NAMALWA (cell line): ENCODE results near the gene KLK13.

ENCODE experiments used
- DNase-seq: peaks from one replicate; pipeline ENCODE4 v3.0.0-alpha.2; 2015; ENCODE audit warnings: low spot score

Gene KLK13

GRCh38 chr19:51064534-51065220, at the start of gene KLK13:
TSS of gene KLK13 (minus strand) at chr19:51065092. CDS start at chr19:51065067, 25 bp downstream.
- DNase-seq, result no peak

- no peak for DNase-seq
These were observed 49.3 kb upstream of the KLK13 start for GRCh38 chr19:51114087-51114729.

- peak; percentile 25 for DNase-seq
These were observed 46.7 kb upstream of the KLK13 start for GRCh38 chr19:51111606-51112005.

- DNase-seq, result no peak
These were observed 45.7 kb upstream of the KLK13 start for GRCh38 chr19:51110666-51110971.

GRCh38 chr19:51108805-51109146, 43.9 kb upstream of the KLK13 start:
- DNase-seq, result no peak

GRCh38 chr19:51108066-51108804, 43.3 kb upstream of the KLK13 start, which contains the start of gene CTU1:
TSS of gene CTU1 (minus strand) at chr19:51108409. CDS start at chr19:51104569, 3,840 bp downstream.
- peak; percentile 99 for DNase-seq

- DNase-seq, result peak; percentile 57
These were observed 42.6 kb upstream of the KLK13 start for GRCh38 chr19:51107406-51108065.

GRCh38 chr19:51103926-51104341, 39.0 kb upstream of the KLK13 start:
- DNase-seq, result no peak

- DNase-seq, result no peak
These were observed 38.1 kb upstream of the KLK13 start for GRCh38 chr19:51102991-51103390.

- DNase-seq, result no peak
These were observed 36.4 kb upstream of the KLK13 start for GRCh38 chr19:51101171-51101865.

- DNase-seq, result no peak
These were observed 35.7 kb upstream of the KLK13 start for GRCh38 chr19:51100601-51101000.

GRCh38 chr19:51099047-51099382, 34.1 kb upstream of the KLK13 start:
- no peak for DNase-seq

- DNase-seq, result no peak
These were observed 33.6 kb upstream of the KLK13 start for GRCh38 chr19:51098365-51099046.

GRCh38 chr19:51097796-51098195, 32.9 kb upstream of the KLK13 start:
- no peak for DNase-seq

GRCh38 chr19:51097166-51097738, 32.4 kb upstream of the KLK13 start:
- peak; percentile 61 for DNase-seq

GRCh38 chr19:51096473-51097165, 31.7 kb upstream of the KLK13 start:
- peak; percentile 49 for DNase-seq

GRCh38 chr19:51094696-51095279, 29.9 kb upstream of the KLK13 start:
- DNase-seq, result peak; percentile 56

- DNase-seq, result no peak
These were observed 28.8 kb upstream of the KLK13 start for GRCh38 chr19:51093510-51094345.

- DNase-seq, result no peak
These were observed 28.2 kb upstream of the KLK13 start for GRCh38 chr19:51093101-51093500.
